HG02610 (cell line): Measurements from ENCODE around the gene SLC29A3.
A peak's percentile ranks its signal among the peaks of the same experiment; 100 is the strongest.
"Not testable (repeated sequence)": the region's sequence is repeated elsewhere in the genome, so short reads cannot be mapped to it uniquely, and the experiment has no call there.

Experiments
- ATAC-seq: cut with Tn5 transposase; IDR thresholded peaks from one replicate; pipeline ENCODE4 v1.9.1; 2021; ENCODE audit warnings: mild to moderate bottlenecking, moderate library complexity; ENCODE audit not compliant: unreplicated experiment

The SLC29A3 gene

GRCh38 chr10:71319042-71319799 lies at the start of gene SLC29A3:
Gene SLC29A3, plus strand, starts transcription at chr10:71319259. Its CDS starts 51 bp downstream, at chr10:71319310.
- ATAC-seq, result peak; percentile 71

GRCh38 chr10:71269301-71270288 lies 49.5 kb upstream of the SLC29A3 start:
- no peak for ATAC-seq

GRCh38 chr10:71270301-71271220 lies 48.5 kb upstream of the SLC29A3 start:
- ATAC-seq, result no peak

- ATAC-seq, result no peak
Measured at GRCh38 chr10:71271662-71272055, 47.4 kb upstream of the SLC29A3 start.

GRCh38 chr10:71272056-71272771 lies 46.8 kb upstream of the SLC29A3 start:
- ATAC-seq, result no peak

GRCh38 chr10:71272974-71273373 lies 46.1 kb upstream of the SLC29A3 start:
- ATAC-seq, result not testable (repeated sequence)

- ATAC-seq, result no peak
Measured at GRCh38 chr10:71273506-71273905, 45.6 kb upstream of the SLC29A3 start.

GRCh38 chr10:71274901-71275796 lies 43.9 kb upstream of the SLC29A3 start:
- no peak for ATAC-seq

- ATAC-seq, result no peak
Measured at GRCh38 chr10:71276873-71277272, 42.2 kb upstream of the SLC29A3 start.

- ATAC-seq, result no peak
Measured at GRCh38 chr10:71277914-71278665, 41.0 kb upstream of the SLC29A3 start.

- no peak for ATAC-seq
Measured at GRCh38 chr10:71278691-71279588, 40.1 kb upstream of the SLC29A3 start.

GRCh38 chr10:71279590-71280170 lies 39.4 kb upstream of the SLC29A3 start:
- no peak for ATAC-seq

GRCh38 chr10:71280216-71280615 lies 38.8 kb upstream of the SLC29A3 start:
- ATAC-seq, result no peak

- ATAC-seq, result no peak
Measured at GRCh38 chr10:71280825-71281224, 38.2 kb upstream of the SLC29A3 start.

GRCh38 chr10:71281646-71282322 lies 37.3 kb upstream of the SLC29A3 start:
- no peak for ATAC-seq

- no peak for ATAC-seq
Measured at GRCh38 chr10:71282323-71282680, 36.8 kb upstream of the SLC29A3 start.
